GM23338 (cell line): ENCODE data around the gene AFF2. TPM values are rescaled to one million over a fixed set of nuclear protein-coding genes. Genes with fewer than 3 reads are reported as not detected.

Source experiments
- ATAC-seq: fragments of 200-7000 bp; cut with Tn5 transposase; 3 replicates; pipeline ENCODE4 v1.9.1; 2020
- DNase-seq: peaks from one replicate; pipeline ENCODE4 v3.0.0-alpha.2; 2015; ENCODE audit warnings: low spot score
- H2AFZ ChIP-seq: fragments of 200-600 bp; sonication (generic); 2 replicates; pipeline ENCODE4 v1.8.0; 2016; ENCODE audit warnings: antibody characterized with exemption, mild to moderate bottlenecking, moderate library complexity
- H3F3A ChIP-seq: fragments of 200-600 bp; sonication (generic); replicated peaks from 2 replicates; pipeline ENCODE4 v1.8.0; 2017; ENCODE audit warnings: antibody characterized with exemption, mixed run types, low read depth
- H3K27ac ChIP-seq: fragments of 200-600 bp; sonication (generic); 2 replicates; pipeline ENCODE4 v1.6.1; 2016; ENCODE audit warnings: low read depth
- H3K27me3 ChIP-seq: fragments of 200-600 bp; sonication (generic); 2 replicates; pipeline ENCODE4 v1.8.0; 2016; ENCODE audit warnings: mild to moderate bottlenecking, mixed run types, moderate library complexity; ENCODE audit not compliant: insufficient read depth
- H3K36me3 ChIP-seq: fragments of 200-600 bp; sonication (generic); 2 replicates; pipeline ENCODE4 v1.8.0; 2016; ENCODE audit warnings: mild to moderate bottlenecking; ENCODE audit not compliant: insufficient read depth
- H3K4me1 ChIP-seq: fragments of 200-600 bp; sonication (generic); 2 replicates; pipeline ENCODE4 v1.8.0; 2016; ENCODE audit warnings: mild to moderate bottlenecking, moderate library complexity; ENCODE audit not compliant: insufficient read depth
- H3K4me2 ChIP-seq: fragments of 200-600 bp; sonication (generic); 2 replicates; pipeline ENCODE4 v1.7.1; 2017; ENCODE audit warnings: mixed run types
- H3K4me3 ChIP-seq: fragments of 200-600 bp; sonication (generic); 2 replicates; pipeline ENCODE4 v1.6.1; 2016; ENCODE audit warnings: mixed run types
- H3K79me2 ChIP-seq: fragments of 200-600 bp; sonication (generic); replicated peaks from 2 replicates; pipeline ENCODE4 v1.8.0; 2017; ENCODE audit warnings: mild to moderate bottlenecking; ENCODE audit not compliant: insufficient read depth
- H3K9me2 ChIP-seq: fragments of 200-600 bp; sonication (generic); 2 replicates; pipeline ENCODE4 v1.8.0; 2017; ENCODE audit not compliant: insufficient read depth
- H4K20me1 ChIP-seq: fragments of 200-600 bp; sonication (generic); replicated peaks from 2 replicates; pipeline ENCODE4 v1.8.0; 2017; ENCODE audit warnings: mild to moderate bottlenecking; ENCODE audit not compliant: insufficient read depth
- H3K27ac Mint-ChIP-seq: 2 replicates; pipeline ENCODE4 v1.8.0; 2020; ENCODE audit warnings: inconsistent platforms, mild to moderate bottlenecking, moderate library complexity, mixed read lengths
- H3K27me3 Mint-ChIP-seq: 3 replicates; pipeline ENCODE4 v1.8.0; 2022; ENCODE audit warnings: low read depth, mild to moderate bottlenecking, moderate library complexity, mixed read lengths, inconsistent platforms; ENCODE audit not compliant: insufficient read depth, poor library complexity
- H3K36me3 Mint-ChIP-seq: 3 replicates; pipeline ENCODE4 v1.8.0; 2021; ENCODE audit warnings: low read depth, mild to moderate bottlenecking, inconsistent platforms, moderate library complexity, mixed read lengths
- H3K4me1 Mint-ChIP-seq: 3 replicates; pipeline ENCODE4 v1.8.0; 2020; ENCODE audit warnings: mild to moderate bottlenecking, inconsistent platforms, mixed read lengths
- H3K4me3 Mint-ChIP-seq: 3 replicates; pipeline ENCODE4 v1.8.0; 2021; ENCODE audit warnings: moderate library complexity, mild to moderate bottlenecking, inconsistent platforms, mixed read lengths
- H3K9me3 Mint-ChIP-seq: 3 replicates; pipeline ENCODE4 v1.8.0; 2020; ENCODE audit warnings: moderate library complexity, mild to moderate bottlenecking, inconsistent platforms, mixed read lengths
- CREB1 ChIP-seq: fragments of 250-450 bp; sonication (Bioruptor Pico); IDR thresholded peaks from 2 replicates; pipeline ENCODE4 v1.5.0; 2020; ENCODE audit warnings: low read depth, mild to moderate bottlenecking, moderate library complexity
- EZH2phosphoT487 ChIP-seq: fragments of 200-600 bp; sonication (generic); IDR thresholded peaks from one replicate; pipeline ENCODE4 v1.8.1; 2018; ENCODE audit warnings: antibody characterized with exemption; ENCODE audit not compliant: unreplicated experiment
- REST ChIP-seq: IDR thresholded peaks from one replicate; pipeline ENCODE4 v1.6.1; 2018; ENCODE audit warnings: antibody characterized with exemption; ENCODE audit not compliant: unreplicated experiment
- STAT1 ChIP-seq: IDR thresholded peaks from one replicate; pipeline ENCODE4 v1.6.1; 2016; ENCODE audit warnings: antibody characterized with exemption; ENCODE audit not compliant: unreplicated experiment
- ZNF114 ChIP-seq: fragments of 250-450 bp; sonication (Bioruptor Pico); IDR thresholded peaks from 2 replicates; pipeline ENCODE4 v1.5.0; 2020; ENCODE audit warnings: mild to moderate bottlenecking, moderate library complexity
- ZNF331 ChIP-seq: fragments of 250-450 bp; sonication (Bioruptor Pico); IDR thresholded peaks from 2 replicates; pipeline ENCODE4 v1.5.0; 2020; ENCODE audit warnings: low read depth, mild to moderate bottlenecking, moderate library complexity
- ZNF462 ChIP-seq: fragments of 250-450 bp; sonication (Bioruptor Pico); IDR thresholded peaks from 2 replicates; pipeline ENCODE4 v1.5.0; 2020; ENCODE audit warnings: mild to moderate bottlenecking, moderate library complexity
- polyA plus RNA-seq: library from polyadenylated mRNA; unstranded; fragments of >200 nt; fragmentation: Nextera tagmentation; extraction: Ambion mirVana; gene quantifications from 2 replicates; pipeline ENCODE4 v1.2.1, GENCODE V29; 2016
- total RNA-seq: library from RNA; depleted of rRNA; stranded (reverse); fragments of >200 nt; shearing (Covaris generic); gene quantifications from 2 replicates; pipeline ENCODE4 v1.2.3, GENCODE V29; 2014
- TF ChIP-seq, protein P1 (sequence below), 2 experiments: fragments of 200-600 bp in 1 of 2; sonication (generic) in 1 of 2; conservative IDR thresholded peaks; 2 replicates each; pipeline versions ENCODE4 v1.5.1 to v1.6.1; 2016 to 2017; ENCODE audit warnings: antibody characterized with exemption in 2 of 2, low read depth in 2 of 2, mild to moderate bottlenecking in 2 of 2, moderate library complexity in 1 of 2

The AFF2 gene
- total and polyA plus RNA-seq, 2 experiments from 2014 or later, result 1.6 to 5.8 TPM

- ATAC-seq (no peak), DNase-seq (no peak)
- H3K4me1 ChIP-seq, result no peaks in the 10 kb centered on the region
- no peaks in the 10 kb centered on the region for H3K27me3 ChIP-seq
- Mint-ChIP-seq H3K4me3 (no peak overlapping the region), H3K36me3 (no peaks in the 10 kb centered on the region), H3K27ac (no peak overlapping the region), H3K4me1 (peaks cover 14% of the 10 kb centered on the region), H3K9me3 (no peaks in the 10 kb centered on the region), H3K27me3 (no peaks in the 10 kb centered on the region)
- H3K4me3 ChIP-seq, result no peak overlapping the region
- no peaks in the 10 kb centered on the region for H3K79me2 ChIP-seq
- no peaks in the 10 kb centered on the region for H3K9me2 ChIP-seq
- no peaks in the 10 kb centered on the region for H3F3A ChIP-seq
- TF ChIP-seq, protein P1, sequence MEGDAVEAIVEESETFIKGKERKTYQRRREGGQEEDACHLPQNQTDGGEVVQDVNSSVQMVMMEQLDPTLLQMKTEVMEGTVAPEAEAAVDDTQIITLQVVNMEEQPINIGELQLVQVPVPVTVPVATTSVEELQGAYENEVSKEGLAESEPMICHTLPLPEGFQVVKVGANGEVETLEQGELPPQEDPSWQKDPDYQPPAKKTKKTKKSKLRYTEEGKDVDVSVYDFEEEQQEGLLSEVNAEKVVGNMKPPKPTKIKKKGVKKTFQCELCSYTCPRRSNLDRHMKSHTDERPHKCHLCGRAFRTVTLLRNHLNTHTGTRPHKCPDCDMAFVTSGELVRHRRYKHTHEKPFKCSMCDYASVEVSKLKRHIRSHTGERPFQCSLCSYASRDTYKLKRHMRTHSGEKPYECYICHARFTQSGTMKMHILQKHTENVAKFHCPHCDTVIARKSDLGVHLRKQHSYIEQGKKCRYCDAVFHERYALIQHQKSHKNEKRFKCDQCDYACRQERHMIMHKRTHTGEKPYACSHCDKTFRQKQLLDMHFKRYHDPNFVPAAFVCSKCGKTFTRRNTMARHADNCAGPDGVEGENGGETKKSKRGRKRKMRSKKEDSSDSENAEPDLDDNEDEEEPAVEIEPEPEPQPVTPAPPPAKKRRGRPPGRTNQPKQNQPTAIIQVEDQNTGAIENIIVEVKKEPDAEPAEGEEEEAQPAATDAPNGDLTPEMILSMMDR (conservative IDR thresholded peaks at IDR 0.05; ENCODE audit: low read depth in 2 of 2), result no peak
- TF ChIP-seq REST (no peak), ZNF462 (CRISPR knock-in tag) (no peak), EZH2phosphoT487 (no peak), ZNF331 (no peak), STAT1 (no peak), ZNF114 (no peak), CREB1 (no peak)
- no peaks in the 10 kb centered on the region for H3K36me3 ChIP-seq
- H3K4me2 ChIP-seq, result no peak overlapping the region
- no peak overlapping the region for H3K27ac ChIP-seq
- H4K20me1 ChIP-seq, result no peaks in the 10 kb centered on the region
- H2AFZ ChIP-seq, result no peak overlapping the region
These were observed 100.2 kb downstream of the AFF2 start for GRCh38 chrX:148600581-148600980.
